ENCODE measurements around the gene CPNE5.

Gene CPNE5

GRCh38 chr6:36703081-36703606 is 136.1 kb downstream of the CPNE5 start:
- Mint-ChIP-seq H3K27ac (no peak overlapping the region), H3K27me3 (no peaks in the 10 kb centered on the region), H3K4me1 (ENCODE audit: low read depth) (peaks cover 47% of the 10 kb centered on the region), H3K9me3 (no peaks in the 10 kb centered on the region), H3K4me3 (no peak overlapping the region), H3K36me3 (ENCODE audit: low read depth) (no peaks in the 10 kb centered on the region)
- intact Hi-C loops (cut with micrococcal nuclease) = no loop called here

GRCh38 chr6:36702656-36703055 is 136.6 kb downstream of the CPNE5 start:
- Mint-ChIP-seq H3K27ac (no peak overlapping the region), H3K36me3 (ENCODE audit: low read depth) (no peaks in the 10 kb centered on the region), H3K9me3 (no peaks in the 10 kb centered on the region), H3K4me3 (no peak overlapping the region), H3K4me1 (ENCODE audit: low read depth) (peaks cover 52% of the 10 kb centered on the region), H3K27me3 (no peaks in the 10 kb centered on the region)
- intact Hi-C loops (cut with micrococcal nuclease) = no loop called here

- H3K27ac Mint-ChIP-seq = peak overlapping the region; percentile 47
- H3K4me3 Mint-ChIP-seq = peak overlapping the region; percentile 41
- H3K27me3 Mint-ChIP-seq = no peaks in the 10 kb centered on the region
- H3K36me3 Mint-ChIP-seq (ENCODE audit: low read depth) = no peaks in the 10 kb centered on the region
- H3K4me1 Mint-ChIP-seq (ENCODE audit: low read depth) = peaks cover 64% of the 10 kb centered on the region
- intact Hi-C loops (cut with micrococcal nuclease) = no loop called here
- no peaks in the 10 kb centered on the region for H3K9me3 Mint-ChIP-seq
Observed at GRCh38 chr6:36701401-36701991, 137.7 kb downstream of the CPNE5 start.

GRCh38 chr6:36700831-36701230 is 138.4 kb downstream of the CPNE5 start:
- intact Hi-C loops (cut with micrococcal nuclease) = no loop called here
- Mint-ChIP-seq H3K27ac (peak overlapping the region; percentile 47), H3K4me1 (ENCODE audit: low read depth) (peaks cover 68% of the 10 kb centered on the region), H3K36me3 (ENCODE audit: low read depth) (no peaks in the 10 kb centered on the region), H3K4me3 (peak overlapping the region; percentile 41), H3K27me3 (no peaks in the 10 kb centered on the region), H3K9me3 (no peaks in the 10 kb centered on the region)

GRCh38 chr6:36700071-36700812 is 139.0 kb downstream of the CPNE5 start:
- Mint-ChIP-seq H3K9me3 (no peaks in the 10 kb centered on the region), H3K4me3 (no peak overlapping the region), H3K27ac (peak overlapping the region; percentile 47), H3K4me1 (ENCODE audit: low read depth) (peaks cover 68% of the 10 kb centered on the region), H3K36me3 (ENCODE audit: low read depth) (no peaks in the 10 kb centered on the region), H3K27me3 (no peaks in the 10 kb centered on the region)
- intact Hi-C loops (cut with micrococcal nuclease) = no loop called here

- no peaks in the 10 kb centered on the region for H3K9me3 Mint-ChIP-seq
- intact Hi-C loops (cut with micrococcal nuclease) = no loop called here
- no peaks in the 10 kb centered on the region for H3K36me3 Mint-ChIP-seq (ENCODE audit: low read depth)
- peaks cover 68% of the 10 kb centered on the region for H3K4me1 Mint-ChIP-seq (ENCODE audit: low read depth)
- peak overlapping the region; percentile 31 for H3K27ac Mint-ChIP-seq
- no peak overlapping the region for H3K4me3 Mint-ChIP-seq
- no peaks in the 10 kb centered on the region for H3K27me3 Mint-ChIP-seq
Observed at GRCh38 chr6:36699348-36699747, 139.9 kb downstream of the CPNE5 start.

GRCh38 chr6:36698871-36699271 is 140.4 kb downstream of the CPNE5 start:
- Mint-ChIP-seq H3K4me1 (ENCODE audit: low read depth) (peaks cover 68% of the 10 kb centered on the region), H3K27ac (peak overlapping the region; percentile 31), H3K4me3 (no peak overlapping the region), H3K9me3 (no peaks in the 10 kb centered on the region), H3K27me3 (no peaks in the 10 kb centered on the region), H3K36me3 (ENCODE audit: low read depth) (no peaks in the 10 kb centered on the region)
- intact Hi-C loops (cut with micrococcal nuclease) = no loop called here

- H3K4me1 Mint-ChIP-seq (ENCODE audit: low read depth) = peaks cover 71% of the 10 kb centered on the region
- intact Hi-C loops (cut with micrococcal nuclease) = no loop called here
- H3K27me3 Mint-ChIP-seq = no peaks in the 10 kb centered on the region
- H3K9me3 Mint-ChIP-seq = no peaks in the 10 kb centered on the region
- H3K27ac Mint-ChIP-seq = no peak overlapping the region
- no peaks in the 10 kb centered on the region for H3K36me3 Mint-ChIP-seq (ENCODE audit: low read depth)
- H3K4me3 Mint-ChIP-seq = no peak overlapping the region
Observed at GRCh38 chr6:36698196-36698595, 141.0 kb downstream of the CPNE5 start.

- peak within 1 kb of the TSS; percentile 31 for H3K27ac Mint-ChIP-seq
- H3K4me1 Mint-ChIP-seq (ENCODE audit: low read depth) = peaks cover 73% of the 10 kb centered on the region
- intact Hi-C loops (cut with micrococcal nuclease) = no loop called here
- no peaks in the 10 kb centered on the region for H3K27me3 Mint-ChIP-seq
- H3K36me3 Mint-ChIP-seq (ENCODE audit: low read depth) = no peaks in the 10 kb centered on the region
- no peak within 1 kb of the TSS for H3K4me3 Mint-ChIP-seq
- no peaks in the 10 kb centered on the region for H3K9me3 Mint-ChIP-seq
Observed at GRCh38 chr6:36697481-36697903, 141.8 kb downstream of the CPNE5 start, which contains the start of gene RAB44. Gene RAB44 (plus strand): TSS chr6:36697826. CDS start chr6:36704236, 6,410 bp downstream.

GRCh38 chr6:36695414-36695813 is 143.8 kb downstream of the CPNE5 start:
- H3K36me3 Mint-ChIP-seq (ENCODE audit: low read depth) = no peaks in the 10 kb centered on the region
- intact Hi-C loops (cut with micrococcal nuclease) = no loop called here
- H3K27me3 Mint-ChIP-seq = no peaks in the 10 kb centered on the region
- peaks cover 67% of the 10 kb centered on the region for H3K4me1 Mint-ChIP-seq (ENCODE audit: low read depth)
- no peak overlapping the region for H3K27ac Mint-ChIP-seq
- H3K4me3 Mint-ChIP-seq = no peak overlapping the region
- H3K9me3 Mint-ChIP-seq = no peaks in the 10 kb centered on the region

- intact Hi-C loops (cut with micrococcal nuclease) = loop anchor here (5.0 kb wide), 1 partner anchor 33 kb away; no protein-coding TSS in a partner anchor
- no peak overlapping the region for H3K4me3 Mint-ChIP-seq
- no peak overlapping the region for H3K27ac Mint-ChIP-seq
- H3K27me3 Mint-ChIP-seq = no peaks in the 10 kb centered on the region
- peaks cover 62% of the 10 kb centered on the region for H3K4me1 Mint-ChIP-seq (ENCODE audit: low read depth)
- H3K9me3 Mint-ChIP-seq = no peaks in the 10 kb centered on the region
- H3K36me3 Mint-ChIP-seq (ENCODE audit: low read depth) = no peaks in the 10 kb centered on the region
Observed at GRCh38 chr6:36694616-36695015, 144.6 kb downstream of the CPNE5 start.

- peaks cover 48% of the 10 kb centered on the region for H3K4me1 Mint-ChIP-seq (ENCODE audit: low read depth)
- no peaks in the 10 kb centered on the region for H3K27me3 Mint-ChIP-seq
Observed at GRCh38 chr6:36692861-36693702, 146.2 kb downstream of the CPNE5 start.

GRCh38 chr6:36692220-36692619 is 147.0 kb downstream of the CPNE5 start:
- Mint-ChIP-seq H3K27me3 (no peaks in the 10 kb centered on the region), H3K4me1 (ENCODE audit: low read depth) (peaks cover 39% of the 10 kb centered on the region), H3K4me3 (no peak overlapping the region), H3K27ac (peak overlapping the region; percentile 53), H3K9me3 (no peaks in the 10 kb centered on the region), H3K36me3 (ENCODE audit: low read depth) (peaks cover 7% of the 10 kb centered on the region)
- intact Hi-C loops (cut with micrococcal nuclease) = loop anchor here (5.0 kb wide), 1 partner anchor 35 kb away; no protein-coding TSS in a partner anchor

More at GRCh38 chr6:36692861-36693702, 146.2 kb downstream of the CPNE5 start:
- intact Hi-C loops (cut with micrococcal nuclease) = loop anchor here (5.0 kb wide), 1 partner anchor 34 kb away; no protein-coding TSS in a partner anchor
- Mint-ChIP-seq H3K27ac (peak overlapping the region; percentile 53), H3K36me3 (ENCODE audit: low read depth) (no peaks in the 10 kb centered on the region), H3K9me3 (no peaks in the 10 kb centered on the region), H3K4me3 (no peak overlapping the region)
